Nephron (organoid): ENCODE measurements around the gene IL13RA1.

Experiments
- H3K27ac Mint-ChIP-seq, 3 experiments: 2 replicates each; pipeline ENCODE4 v1.8.0; 2020; ENCODE audit warnings: mixed read lengths in 3 of 3, mild to moderate bottlenecking in 2 of 3, moderate library complexity in 1 of 3
- H3K27me3 Mint-ChIP-seq: 2 replicates; pipeline ENCODE4 v1.8.0; 2021; ENCODE audit warnings: low read depth, mild to moderate bottlenecking, moderate library complexity, mixed read lengths
- H3K36me3 Mint-ChIP-seq: 2 replicates; pipeline ENCODE4 v1.8.0; 2020; ENCODE audit warnings: low read depth, mixed read lengths
- H3K4me1 Mint-ChIP-seq: 2 replicates; pipeline ENCODE4 v1.8.0; 2020; ENCODE audit warnings: mixed read lengths
- H3K4me3 Mint-ChIP-seq, 3 experiments: 2 replicates each; pipeline ENCODE4 v1.8.0; 2020; ENCODE audit warnings: mild to moderate bottlenecking in 3 of 3, mixed read lengths in 3 of 3, moderate library complexity in 2 of 3
- H3K9me3 Mint-ChIP-seq: 2 replicates; pipeline ENCODE4 v1.8.0; 2020; ENCODE audit warnings: mixed read lengths
- CTCF ChIP-seq, 3 experiments: fragments of 200-600 bp; sonication (generic); IDR thresholded peaks; one replicate each; pipeline ENCODE4 v1.5.0; 2021; ENCODE audit warnings: antibody characterized with exemption in 3 of 3; ENCODE audit not compliant: unreplicated experiment in 3 of 3

The IL13RA1 gene

DNA sequence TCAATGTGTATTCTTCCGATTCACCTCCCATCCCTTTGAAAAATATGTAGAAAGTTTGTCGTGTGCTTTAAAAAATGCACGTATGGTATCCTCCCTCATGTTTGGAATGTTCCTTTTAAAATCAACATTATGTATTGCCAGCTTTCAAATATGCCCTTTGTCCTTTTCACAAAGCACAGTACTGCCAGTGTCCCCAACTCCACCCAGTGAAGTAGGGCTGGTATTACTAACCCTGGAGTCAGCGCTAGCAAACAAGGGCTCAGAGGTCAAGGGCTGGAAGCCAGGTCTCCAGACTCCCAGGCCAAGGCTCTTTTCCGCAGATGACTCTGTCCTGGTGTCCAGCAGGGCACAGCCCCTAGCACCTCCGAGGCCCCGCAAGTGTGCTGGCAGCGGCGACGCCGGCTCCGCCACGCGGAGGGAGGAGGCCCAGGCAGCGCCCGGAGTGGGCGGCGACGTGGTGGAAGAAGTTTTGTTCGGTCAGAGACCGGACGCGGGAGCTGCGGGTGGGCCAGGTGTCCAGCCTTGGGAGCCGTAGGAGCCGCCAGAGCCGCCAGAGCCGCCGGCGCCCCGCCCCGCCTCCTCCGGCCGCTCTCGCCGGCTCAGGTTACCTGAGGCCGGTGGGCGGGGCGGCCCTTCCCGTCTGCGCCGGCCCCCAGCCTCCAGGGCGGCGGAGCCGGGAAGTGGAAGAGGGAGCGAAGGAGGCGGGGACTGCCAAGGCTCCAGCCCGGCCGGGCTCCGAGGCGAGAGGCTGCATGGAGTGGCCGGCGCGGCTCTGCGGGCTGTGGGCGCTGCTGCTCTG, at the start of gene IL13RA1:
Gene IL13RA1, plus strand, starts transcription at position 720 of the 799 bp plus-strand sequence. Its CDS starts 33 bp downstream, at position 753.
- H3K36me3 Mint-ChIP-seq, result no peaks in the 10 kb centered on the region
- peaks cover 6% of the 10 kb centered on the region for H3K27me3 Mint-ChIP-seq
- no peak for TF ChIP-seq CTCF (IDR thresholded peaks at IDR 0.05; ENCODE audit: unreplicated experiment in 3 of 3)
- H3K27ac Mint-ChIP-seq, result peak within 1 kb of the TSS; percentile 34 to 84 (median 63)
- H3K4me3 Mint-ChIP-seq, result peak within 1 kb of the TSS; percentile 83 to 88 (median 88)
- peaks cover 16% of the 10 kb centered on the region for H3K9me3 Mint-ChIP-seq
- H3K4me1 Mint-ChIP-seq, result peaks cover 31% of the 10 kb centered on the region

GRCh38 chrX:118679290-118679689, 48.1 kb upstream of the IL13RA1 start:
- no peaks in the 10 kb centered on the region for H3K4me1 Mint-ChIP-seq
- H3K9me3 Mint-ChIP-seq, result no peaks in the 10 kb centered on the region
- no peak for TF ChIP-seq CTCF (IDR thresholded peaks at IDR 0.05; ENCODE audit: unreplicated experiment in 3 of 3)
- H3K27ac Mint-ChIP-seq, result no peak overlapping the region
- peaks cover 5% of the 10 kb centered on the region for H3K27me3 Mint-ChIP-seq
- peaks cover 6% of the 10 kb centered on the region for H3K36me3 Mint-ChIP-seq
- H3K4me3 Mint-ChIP-seq, result no peak overlapping the region

DNA sequence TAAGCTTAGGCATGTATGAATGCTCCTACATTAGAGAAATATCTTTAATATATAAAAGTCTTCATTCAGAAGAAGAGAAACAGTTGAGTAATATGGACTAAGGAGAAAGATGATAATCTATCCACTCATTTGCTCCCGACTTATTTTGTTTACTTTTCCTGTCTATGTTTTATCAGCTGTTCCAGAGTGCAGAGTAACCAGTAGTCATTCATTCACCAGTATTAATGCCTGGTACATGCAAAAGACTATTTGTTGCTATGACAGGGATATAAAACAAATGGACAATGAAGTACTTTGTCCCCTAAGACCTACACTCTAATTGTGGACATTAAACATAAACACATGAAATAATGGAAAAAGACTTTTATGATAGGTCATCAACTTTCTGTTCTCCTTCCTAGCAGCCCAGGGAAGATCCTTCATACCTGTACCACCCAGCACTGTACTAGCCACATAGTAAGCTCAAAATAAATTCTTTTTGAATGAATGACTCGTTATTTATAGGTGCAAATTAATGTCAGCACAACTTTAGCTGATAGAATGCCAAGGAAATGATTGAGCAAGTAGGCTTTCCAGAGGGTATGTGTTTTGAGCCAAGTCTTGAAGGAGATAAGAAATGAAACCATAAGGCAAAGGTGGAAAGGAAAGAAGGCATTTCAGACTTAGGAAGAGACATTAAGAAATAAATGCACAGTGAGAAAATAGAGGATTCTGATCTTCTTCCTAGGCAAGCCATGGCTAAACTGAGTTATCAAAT, 45.0 kb upstream of the IL13RA1 start:
- TF ChIP-seq CTCF (IDR thresholded peaks at IDR 0.05; ENCODE audit: unreplicated experiment in 3 of 3), result no peak

DNA sequence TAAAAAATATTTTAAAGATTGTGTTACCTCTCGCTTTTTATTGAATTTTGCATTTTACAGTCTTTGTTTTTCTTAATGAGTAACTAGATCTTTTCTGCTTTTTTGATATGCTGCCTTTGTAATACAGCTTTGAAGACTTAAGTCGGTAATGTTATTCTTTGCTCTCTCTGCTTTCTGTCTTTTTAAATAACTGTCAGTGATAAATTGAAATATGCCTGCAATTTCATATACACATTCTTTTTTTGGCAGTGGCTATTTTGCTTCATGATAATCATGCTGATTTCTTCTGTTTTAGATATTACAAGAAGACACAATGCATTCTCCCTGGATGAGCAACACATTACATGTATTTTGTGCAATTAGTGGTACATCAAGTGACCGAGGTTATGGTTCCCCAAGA, 42.0 kb upstream of the IL13RA1 start:
- Mint-ChIP-seq H3K27me3 (no peaks in the 10 kb centered on the region), H3K4me3 (no peak overlapping the region), H3K9me3 (no peaks in the 10 kb centered on the region), H3K27ac (no peak overlapping the region), H3K36me3 (peaks cover 10% of the 10 kb centered on the region), H3K4me1 (no peaks in the 10 kb centered on the region)
- TF ChIP-seq CTCF (IDR thresholded peaks at IDR 0.05; ENCODE audit: unreplicated experiment in 3 of 3), result no peak

More for the DNA sequence above, 45.0 kb upstream of the IL13RA1 start:
- Mint-ChIP-seq H3K27me3 (peaks cover 5% of the 10 kb centered on the region), H3K27ac (peak overlapping the region in 2 of 3 experiments; percentile 37 to 50), H3K9me3 (no peaks in the 10 kb centered on the region), H3K4me1 (no peaks in the 10 kb centered on the region), H3K4me3 (no peak overlapping the region), H3K36me3 (peaks cover 6% of the 10 kb centered on the region)

DNA sequence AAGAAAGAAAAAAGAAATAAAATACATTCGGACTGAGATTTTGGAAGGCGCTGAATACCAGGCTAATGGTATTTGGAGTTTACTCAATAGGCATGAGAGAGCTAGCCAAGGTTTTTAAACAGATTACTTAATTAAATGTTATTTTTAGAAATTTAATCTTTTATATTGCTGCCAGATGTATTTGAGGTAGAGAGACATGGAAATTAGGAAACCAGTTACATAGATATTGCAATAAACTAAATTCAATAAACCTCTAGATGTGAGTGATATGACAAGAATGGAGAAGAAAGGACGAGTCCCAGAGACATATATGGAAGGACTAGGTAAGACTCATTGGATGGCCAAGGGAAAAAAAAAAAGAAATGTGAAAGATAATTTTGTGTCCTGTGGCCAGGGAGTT, 38.5 kb upstream of the IL13RA1 start:
- no peak overlapping the region for H3K27ac Mint-ChIP-seq
- H3K4me3 Mint-ChIP-seq, result no peak overlapping the region
- H3K9me3 Mint-ChIP-seq, result no peaks in the 10 kb centered on the region
- no peak for TF ChIP-seq CTCF (IDR thresholded peaks at IDR 0.05; ENCODE audit: unreplicated experiment in 3 of 3)
- no peaks in the 10 kb centered on the region for H3K27me3 Mint-ChIP-seq
- peaks cover 4% of the 10 kb centered on the region for H3K36me3 Mint-ChIP-seq
- H3K4me1 Mint-ChIP-seq, result no peaks in the 10 kb centered on the region
